CD4-positive, alpha-beta memory T cell (primary cell): ENCODE results near the gene OTC. TPM values are rescaled to one million over a fixed set of nuclear protein-coding genes. Genes with fewer than 3 reads are reported as not detected.

ENCODE experiments used
- CTCF ChIA-PET: fragments of 350-600 bp; sonication (Branson Sonifier 250); formaldehyde crosslinking; loops from one replicate; lab custom pipeline; 2021; ENCODE audit warnings: inconsistent platforms; ENCODE audit not compliant: partially characterized antibody; lab: Charles Lee
- POLR2A ChIA-PET: fragments of 350-600 bp; sonication (Branson Sonifier 250); formaldehyde crosslinking; loops from one replicate; lab custom pipeline; 2021; ENCODE audit not compliant: partially characterized antibody; lab: Charles Lee
- DNase-seq, 5 donors: peaks; one replicate each; pipeline versions ENCODE4 v3.0.0 to v3.0.0-alpha.2; 2020 to 2022; ENCODE audit warnings: mixed read lengths in 1 of 5
- H3K27ac ChIP-seq: one replicate; pipeline ENCODE4 v1.7.0; 2013; ENCODE audit warnings: low read depth, low read length
- H3K27me3 ChIP-seq: 2 replicates; pipeline ENCODE4 v1.7.0; 2013; ENCODE audit warnings: mild to moderate bottlenecking, low read length, moderate library complexity; ENCODE audit not compliant: insufficient read depth
- H3K36me3 ChIP-seq: 2 replicates; pipeline ENCODE4 v1.7.0; 2013; ENCODE audit warnings: mild to moderate bottlenecking, low read length, moderate library complexity; ENCODE audit not compliant: insufficient read depth
- H3K4me1 ChIP-seq: 2 replicates; pipeline ENCODE4 v1.7.0; 2013; ENCODE audit warnings: mild to moderate bottlenecking, low read length, moderate library complexity; ENCODE audit not compliant: insufficient read depth
- H3K4me3 ChIP-seq, 2 donors: one replicate each; pipeline ENCODE4 v1.7.0; 2013; ENCODE audit warnings: low read length in 2 of 2, mild to moderate bottlenecking in 1 of 2
- H3K9me3 ChIP-seq, 2 donors: one replicate each; pipeline ENCODE4 v1.7.0; 2013; ENCODE audit warnings: low read length in 2 of 2, control low read depth in 1 of 2; ENCODE audit not compliant: control insufficient read depth in 1 of 2
- H3K27ac Mint-ChIP-seq, 7 donors: one replicate each; pipeline ENCODE4 v1.8.0; 2020 to 2021; ENCODE audit warnings: mixed read lengths in 7 of 7, mild to moderate bottlenecking in 6 of 7, inconsistent platforms in 3 of 7, moderate library complexity in 3 of 7
- H3K27me3 Mint-ChIP-seq, 2 donors: one replicate each; pipeline ENCODE4 v1.8.0; 2020 to 2021; ENCODE audit warnings: mixed read lengths in 2 of 2
- H3K36me3 Mint-ChIP-seq, 2 donors: one replicate each; pipeline ENCODE4 v1.8.0; 2020 to 2021; ENCODE audit warnings: mixed read lengths in 2 of 2, inconsistent platforms in 1 of 2, mild to moderate bottlenecking in 1 of 2
- H3K4me1 Mint-ChIP-seq, 4 donors: one replicate each; pipeline ENCODE4 v1.8.0; 2020 to 2021; ENCODE audit warnings: mixed read lengths in 4 of 4, mild to moderate bottlenecking in 1 of 4
- H3K4me3 Mint-ChIP-seq, 8 donors: one replicate each; pipeline ENCODE4 v1.8.0; 2020 to 2021; ENCODE audit warnings: mixed read lengths in 8 of 8, mild to moderate bottlenecking in 7 of 8, moderate library complexity in 6 of 8, inconsistent platforms in 3 of 8
- H3K9me3 Mint-ChIP-seq, 8 donors: one replicate each; pipeline ENCODE4 v1.8.0; 2020 to 2021; ENCODE audit warnings: mixed read lengths in 8 of 8, mild to moderate bottlenecking in 5 of 8, inconsistent platforms in 3 of 8, moderate library complexity in 1 of 8
- intact Hi-C: fragments of 100-400 bp; cut with micrococcal nuclease; formaldehyde crosslinking; loops from one replicate; pipeline ENCODE4 v1.15.1; 2023
- polyA plus RNA-seq, 2 donors: library from polyadenylated mRNA; unstranded; fragments of 300-500 nt; fragmentation: Illumina TruSeq; gene quantifications; one replicate each; pipeline ENCODE4 v1.2.3, GENCODE V29; 2021
- total RNA-seq, 2 experiments: library from RNA; stranded (reverse); gene quantifications; one replicate each; pipeline ENCODE4 v1.2.3, GENCODE V29; 2021

Gene OTC
- total and polyA plus RNA-seq, 4 experiments from 2014 or later = not detected

DNA sequence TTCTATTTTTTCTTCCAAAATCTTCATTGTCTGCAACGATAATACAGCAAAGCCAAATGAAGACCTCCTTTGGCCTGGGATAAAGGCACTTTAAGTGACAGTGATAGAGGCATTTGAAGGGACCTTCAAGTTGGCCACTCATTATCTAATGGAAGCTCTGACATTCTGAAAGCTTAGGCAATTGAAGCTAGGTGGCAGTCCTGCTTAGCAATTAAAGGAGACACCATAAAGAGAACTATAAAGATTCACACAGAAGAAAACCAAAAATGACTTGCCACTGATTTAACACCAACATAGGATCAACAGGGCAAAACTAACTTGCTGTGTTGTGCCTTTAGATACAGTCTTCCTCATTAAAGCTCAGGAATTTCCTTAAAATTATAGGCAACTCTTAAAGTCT is 105.7 kb downstream of the OTC start:
- H3K36me3 Mint-ChIP-seq = no peaks in the 10 kb centered on the region
- intact Hi-C loops = no loop called here
- no peaks in the 10 kb centered on the region for H3K9me3 ChIP-seq

DNA sequence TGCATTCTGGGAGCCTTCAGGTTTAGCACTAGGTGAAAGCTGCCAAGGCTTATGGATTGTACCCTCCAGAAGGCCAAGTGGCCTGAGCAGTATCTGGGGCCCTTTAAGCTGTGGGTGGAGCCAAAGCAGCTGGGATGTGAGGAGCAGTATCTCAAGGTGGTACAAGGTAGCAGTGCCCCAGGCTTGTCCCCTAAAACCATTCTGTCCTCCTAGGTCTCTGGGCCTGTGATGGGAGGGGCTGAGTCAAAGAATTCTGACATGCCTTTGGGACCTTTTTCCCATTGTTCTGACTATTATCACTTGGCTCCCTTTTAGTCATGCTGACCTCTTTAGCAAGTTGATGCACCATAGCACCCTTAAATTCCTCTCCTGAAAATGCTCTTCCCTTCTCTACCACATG is 109.9 kb downstream of the OTC start:
- Histone ChIP-seq H3K27me3 (no peaks in the 10 kb centered on the region), H3K4me1 (no peaks in the 10 kb centered on the region), H3K4me3 (no peak overlapping the region), H3K9me3 (no peaks in the 10 kb centered on the region), H3K36me3 (no peaks in the 10 kb centered on the region), H3K27ac (no peak overlapping the region)
- Mint-ChIP-seq H3K4me3 (no peak overlapping the region), H3K4me1 (no peaks in the 10 kb centered on the region), H3K9me3 (peaks cover 0 to 4% (median under 1%) of the 10 kb centered on the region in 8 donors), H3K27ac (no peak overlapping the region), H3K36me3 (no peaks in the 10 kb centered on the region), H3K27me3 (no peaks in the 10 kb centered on the region)
- no peak for DNase-seq
- CTCF ChIA-PET = no interaction called here
- intact Hi-C loops = no loop called here
- POLR2A ChIA-PET = no interaction called here

More for the DNA sequence above, 105.7 kb downstream of the OTC start:
- Histone ChIP-seq H3K4me1 (no peaks in the 10 kb centered on the region), H3K27me3 (no peaks in the 10 kb centered on the region), H3K4me3 (no peak overlapping the region), H3K36me3 (no peaks in the 10 kb centered on the region), H3K27ac (no peak overlapping the region)
- no peak overlapping the region for H3K4me3 Mint-ChIP-seq
- H3K4me1 Mint-ChIP-seq = no peaks in the 10 kb centered on the region
- ChIA-PET CTCF (no interaction called here), POLR2A (no interaction called here)
- peaks cover 0 to 4% (median 0%) of the 10 kb centered on the region in 8 donors for H3K9me3 Mint-ChIP-seq
- H3K27ac Mint-ChIP-seq = no peak overlapping the region
- no peaks in the 10 kb centered on the region for H3K27me3 Mint-ChIP-seq
- DNase-seq = no peak

DNA sequence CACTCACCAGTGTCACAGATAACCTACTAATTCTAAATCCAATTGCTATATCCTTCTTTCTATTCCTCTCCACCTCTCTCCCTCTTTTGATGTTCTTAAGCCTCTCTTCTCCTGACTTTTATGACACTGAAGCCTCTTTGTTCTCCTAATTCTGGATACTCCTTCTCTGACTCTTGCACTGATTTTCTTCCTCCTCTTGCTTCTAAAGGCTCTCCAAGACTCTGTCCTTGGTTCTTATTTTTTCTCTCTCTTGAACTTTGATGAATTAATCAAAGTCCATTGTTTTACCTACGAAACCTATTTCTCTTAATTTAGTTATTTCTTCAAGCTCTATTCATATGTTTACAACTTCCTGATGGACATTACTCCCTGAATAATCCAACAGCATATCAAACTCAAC is 113.3 kb downstream of the OTC start:
- H3K36me3 ChIP-seq = no peaks in the 10 kb centered on the region
- H3K27ac ChIP-seq = no peak overlapping the region
- ChIA-PET CTCF (no interaction called here), POLR2A (no interaction called here)
- no peaks in the 10 kb centered on the region for H3K9me3 ChIP-seq
- no peak for DNase-seq
- intact Hi-C loops = no loop called here
- no peaks in the 10 kb centered on the region for H3K27me3 Mint-ChIP-seq
- peaks cover 0 to 4% (median 2%) of the 10 kb centered on the region in 8 donors for H3K9me3 Mint-ChIP-seq
- no peak overlapping the region for H3K4me3 Mint-ChIP-seq
- H3K36me3 Mint-ChIP-seq = no peaks in the 10 kb centered on the region
- no peaks in the 10 kb centered on the region for H3K27me3 ChIP-seq
- H3K4me1 Mint-ChIP-seq = no peaks in the 10 kb centered on the region
- H3K27ac Mint-ChIP-seq = peak overlapping the region in 1 of 7 donors; percentile 47
- H3K4me1 ChIP-seq = no peaks in the 10 kb centered on the region
- H3K4me3 ChIP-seq = no peak overlapping the region

DNA sequence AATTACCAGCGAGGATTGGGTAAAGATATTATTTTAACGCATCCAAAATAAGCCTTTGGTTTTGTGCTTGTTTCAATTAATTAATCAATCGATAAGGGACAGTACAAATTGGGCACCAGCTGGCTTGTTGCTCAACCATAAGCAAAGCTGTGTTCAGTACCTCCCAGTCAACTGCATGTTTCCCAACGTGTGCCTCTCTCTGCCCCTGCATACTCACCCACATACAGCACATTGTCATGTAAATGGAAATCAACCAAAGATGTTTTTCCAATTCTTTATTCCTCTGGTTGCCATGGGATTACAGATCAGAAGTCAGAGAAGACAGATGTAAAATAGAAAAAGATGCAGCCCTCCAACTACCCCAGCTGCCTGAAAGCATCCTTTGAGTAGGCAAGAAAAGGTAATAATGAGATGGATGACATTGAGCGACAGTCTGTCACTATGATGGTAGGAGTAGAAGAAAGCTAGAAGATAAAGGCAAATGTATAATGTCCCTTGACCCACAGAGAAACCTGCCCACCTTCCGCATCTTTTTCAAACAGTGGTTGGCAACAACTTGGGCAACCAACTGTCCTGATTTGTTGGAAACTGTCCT is 116.3 kb downstream of the OTC start:
- Mint-ChIP-seq H3K36me3 (no peaks in the 10 kb centered on the region), H3K9me3 (peaks cover 0 to 3% (median 0%) of the 10 kb centered on the region in 8 donors), H3K4me3 (no peak overlapping the region), H3K27ac (no peak overlapping the region), H3K27me3 (no peaks in the 10 kb centered on the region), H3K4me1 (no peaks in the 10 kb centered on the region)
- intact Hi-C loops = no loop called here
- Histone ChIP-seq H3K4me3 (no peak overlapping the region), H3K36me3 (no peaks in the 10 kb centered on the region), H3K4me1 (no peaks in the 10 kb centered on the region), H3K9me3 (no peaks in the 10 kb centered on the region), H3K27ac (no peak overlapping the region), H3K27me3 (no peaks in the 10 kb centered on the region)
- POLR2A ChIA-PET = no interaction called here
- CTCF ChIA-PET = no interaction called here
- DNase-seq = no peak

Other genes with a start within 250 kb of the OTC start
- not detected for gene SRPX, start 131.7 kb upstream of the OTC start, total RNA-seq
- gene SRPX, start 131.7 kb upstream of the OTC start, polyA plus RNA-seq = under 1 TPM in 1 of 2 donors, not detected in 1; 0.21 TPM
- gene RPGR, start 25.1 kb upstream of the OTC start, total RNA-seq = 10 to 100 TPM; 10.2 to 11.7 TPM
- gene RPGR, start 25.1 kb upstream of the OTC start, polyA plus RNA-seq = 1 to 10 TPM; 4.6 to 7.1 TPM
- gene TSPAN7, start 208.9 kb downstream of the OTC start, total RNA-seq = under 1 TPM in 1 of 2 experiments, not detected in 1; 0.72 TPM
- under 1 TPM; 0.47 to 0.92 TPM for gene TSPAN7, start 208.9 kb downstream of the OTC start, polyA plus RNA-seq